SK-N-SH (cell line): ENCODE measurements around the gene NPS.

Experiments
- CTCF ChIP-seq: fragments of 200-600 bp; sonication (generic); IDR thresholded peaks from 2 replicates; pipeline ENCODE4 v1.6.1; 2017; ENCODE audit warnings: antibody characterized with exemption, mild to moderate bottlenecking, moderate library complexity
- GABPA ChIP-seq: IDR thresholded peaks from 2 replicates; pipeline ENCODE4 v1.4.0; 2012; ENCODE audit warnings: low read depth, mild to moderate bottlenecking

DNA sequence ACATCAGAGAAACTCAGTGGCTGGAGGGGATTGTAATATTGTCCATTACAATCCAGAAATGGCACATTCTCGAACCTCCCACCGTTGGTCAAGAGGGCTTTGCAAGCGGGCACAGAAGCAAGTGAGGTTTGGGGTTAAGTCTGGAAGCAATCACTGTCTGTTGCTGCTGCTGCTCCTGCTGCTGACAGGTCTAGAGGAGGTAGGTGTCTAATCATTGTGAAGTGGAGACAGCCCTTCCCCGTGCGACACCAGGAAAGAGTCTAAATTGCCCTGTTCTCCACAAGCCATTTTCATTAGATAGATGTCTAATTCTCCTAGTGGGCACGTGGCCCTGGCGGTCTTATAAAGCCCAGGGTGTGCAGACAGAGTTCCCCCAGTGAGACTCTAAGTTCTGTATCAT lies 43.5 kb downstream of the NPS start:
- TF ChIP-seq GABPA (no peak), CTCF (no peak)
